Effector CD4-positive, alpha-beta T cell (primary cell): ENCODE measurements around the gene ACAD11.

ENCODE experiments used
- DNase-seq: peaks from one replicate; pipeline ENCODE4 v3.0.0-alpha.2; 2020

ACAD11 gene

DNA sequence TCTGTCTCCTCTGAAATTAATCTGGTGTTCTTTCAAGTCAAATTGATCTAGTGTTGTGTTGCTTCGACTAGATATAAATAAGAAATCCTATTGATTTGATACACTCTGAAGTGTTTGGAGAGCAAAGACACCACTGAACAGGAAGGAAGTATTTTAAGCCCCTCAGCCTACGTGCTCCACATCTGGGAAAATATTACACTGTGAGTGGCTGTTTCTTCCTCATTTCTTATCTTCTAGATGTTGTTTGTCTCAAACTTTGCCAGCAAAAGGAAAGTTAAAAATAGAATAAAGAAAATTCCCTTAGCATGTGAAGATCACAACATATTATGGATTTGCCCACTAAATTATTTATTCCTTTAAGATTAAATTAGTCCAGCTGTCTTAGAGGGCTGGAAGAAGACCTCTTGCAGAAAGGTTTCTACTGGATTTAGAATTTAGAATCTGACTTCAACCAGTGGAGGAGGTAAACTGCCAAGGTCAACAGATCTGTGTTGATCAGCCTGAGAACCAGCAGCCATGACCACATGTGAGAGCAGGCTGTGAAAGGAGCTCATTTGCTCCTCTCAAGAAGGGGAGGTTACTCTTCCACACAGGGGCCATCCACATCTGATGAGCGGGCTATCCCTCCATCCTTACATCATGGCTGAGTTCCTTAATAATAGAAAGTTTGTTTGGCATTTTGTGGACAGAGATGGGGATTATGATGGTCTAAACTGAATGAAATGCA is 108.9 kb downstream of the ACAD11 start:
- no peak for DNase-seq

DNA sequence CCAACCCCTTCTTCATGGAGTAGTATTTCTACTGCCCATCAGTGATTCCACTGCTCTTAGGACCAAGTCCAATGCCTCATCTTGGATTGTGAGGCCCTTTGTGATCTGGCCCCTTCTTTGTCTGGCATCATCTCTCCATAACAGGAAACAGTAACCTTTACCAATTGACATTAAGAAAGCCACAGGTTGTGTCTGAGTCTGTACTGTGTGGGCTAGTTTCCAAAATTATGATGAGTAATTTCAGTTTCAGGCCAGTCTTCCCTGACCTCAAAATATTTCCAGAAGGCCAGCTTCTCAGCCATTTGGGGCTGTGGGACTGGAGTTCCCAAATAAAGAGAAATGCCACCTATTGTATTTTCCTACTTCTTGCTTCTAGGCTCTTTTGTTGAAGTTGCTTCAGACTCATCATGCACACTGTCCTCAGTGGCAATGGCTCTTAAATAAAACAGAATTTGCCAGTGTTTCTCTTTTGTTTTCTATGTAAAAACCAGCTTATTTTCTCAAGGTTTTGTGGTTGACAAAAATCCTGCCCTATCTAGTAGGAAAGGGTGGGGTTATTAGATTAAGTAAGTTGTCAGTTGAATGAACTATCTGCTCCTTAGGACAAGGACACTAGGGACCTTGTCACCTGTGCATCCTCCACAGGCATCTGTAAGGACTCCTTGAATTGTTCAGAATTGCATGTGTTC is 109.6 kb downstream of the ACAD11 start:
- no peak for DNase-seq

DNA sequence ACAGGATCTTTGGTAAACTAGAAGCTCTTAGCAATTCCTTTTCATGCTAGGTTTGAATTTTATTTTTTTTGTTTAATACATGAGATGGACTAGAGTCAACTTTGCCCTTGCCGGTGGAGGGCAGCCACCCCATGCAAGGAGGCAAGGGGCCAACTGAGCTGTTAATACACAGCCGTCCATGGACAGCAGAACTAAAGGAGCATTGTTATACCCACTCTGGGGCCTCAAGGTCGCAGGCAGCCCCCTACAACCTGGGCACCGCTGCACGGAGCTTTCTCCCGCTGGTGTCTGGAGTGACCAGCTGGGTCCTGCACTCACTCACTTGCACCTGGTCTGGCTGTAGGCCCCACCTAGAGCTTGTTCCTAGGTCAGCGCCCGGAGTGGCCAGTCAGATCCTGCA is 110.4 kb downstream of the ACAD11 start:
- DNase-seq, result no peak

GRCh38 chr3:132545471-132545870 is 114.1 kb downstream of the ACAD11 start:
- no peak for DNase-seq

DNA sequence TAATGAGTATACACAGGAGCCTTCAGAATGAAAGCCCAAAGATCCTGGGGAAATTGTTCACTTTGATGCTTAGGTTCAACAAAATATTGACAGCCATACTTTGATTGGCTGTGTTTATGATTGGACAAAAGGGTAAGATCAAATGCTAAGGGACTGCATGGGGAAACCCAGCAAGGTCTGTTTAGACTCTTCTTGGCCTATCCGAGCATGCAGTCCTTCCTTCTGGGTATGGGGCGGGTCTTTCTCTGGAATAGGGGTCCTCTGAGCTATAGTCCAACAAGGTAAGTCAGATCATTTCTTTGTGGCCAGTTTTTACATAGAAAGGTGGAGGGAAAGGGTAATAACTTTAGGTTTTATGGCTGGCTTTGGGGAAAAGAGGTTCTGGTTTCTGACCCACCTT is 115.5 kb downstream of the ACAD11 start:
- DNase-seq, result no peak

DNA sequence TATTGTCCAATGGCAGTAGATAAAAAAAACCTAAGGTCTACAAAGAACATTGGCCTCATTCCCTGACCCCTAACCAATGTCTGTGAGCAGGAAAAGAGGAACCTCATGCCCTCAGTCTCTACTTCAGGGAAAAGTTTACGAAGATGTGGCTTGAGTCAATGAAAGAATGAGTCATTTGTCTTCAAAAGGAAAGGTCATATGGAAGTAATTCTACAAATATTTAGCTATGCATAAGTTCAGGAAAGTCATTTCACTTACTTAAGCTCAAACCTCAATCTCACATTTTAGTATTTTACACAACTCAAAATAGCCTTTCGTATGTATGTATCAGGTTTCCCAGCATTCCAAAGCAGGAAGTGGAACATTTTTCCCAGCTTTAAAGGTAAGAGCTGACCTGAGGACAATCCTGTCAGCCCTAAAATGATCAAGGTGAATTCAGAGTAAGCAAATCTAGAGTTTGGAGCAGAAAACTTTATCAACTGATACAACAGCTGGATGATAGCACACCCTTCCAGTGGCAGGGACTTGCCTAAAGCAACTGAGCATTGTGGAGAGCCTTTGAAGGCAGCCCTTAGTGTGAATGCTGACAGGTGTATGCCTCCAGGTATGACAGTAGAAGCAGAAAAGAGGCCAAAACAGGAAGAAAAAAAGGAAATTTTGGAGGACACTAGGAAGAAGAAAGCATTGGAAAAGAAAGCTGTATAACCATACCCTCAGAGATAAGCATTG is 116.4 kb downstream of the ACAD11 start:
- no peak for DNase-seq

DNA sequence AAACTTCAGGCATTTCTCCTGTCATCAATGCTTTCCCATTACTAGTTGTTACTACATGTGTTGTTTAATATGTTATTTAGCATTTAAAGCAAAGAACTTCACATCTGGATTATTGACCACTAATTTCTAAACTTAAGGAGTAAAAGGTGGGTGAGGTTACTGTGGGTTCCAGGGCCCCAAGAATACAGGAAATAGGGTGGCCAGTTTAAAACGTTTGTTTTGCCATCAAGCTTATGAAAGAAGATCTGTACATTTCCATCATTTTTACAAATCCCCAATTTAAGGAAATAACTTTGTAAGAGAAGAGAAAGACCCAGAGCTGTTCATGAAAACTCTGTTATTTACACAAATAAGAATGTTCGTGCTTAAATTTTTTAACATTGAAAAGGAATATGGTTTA is 117.0 kb downstream of the ACAD11 start:
- no peak for DNase-seq

- DNase-seq, result no peak
Measured at GRCh38 chr3:132539681-132540080, 119.9 kb downstream of the ACAD11 start.

DNA sequence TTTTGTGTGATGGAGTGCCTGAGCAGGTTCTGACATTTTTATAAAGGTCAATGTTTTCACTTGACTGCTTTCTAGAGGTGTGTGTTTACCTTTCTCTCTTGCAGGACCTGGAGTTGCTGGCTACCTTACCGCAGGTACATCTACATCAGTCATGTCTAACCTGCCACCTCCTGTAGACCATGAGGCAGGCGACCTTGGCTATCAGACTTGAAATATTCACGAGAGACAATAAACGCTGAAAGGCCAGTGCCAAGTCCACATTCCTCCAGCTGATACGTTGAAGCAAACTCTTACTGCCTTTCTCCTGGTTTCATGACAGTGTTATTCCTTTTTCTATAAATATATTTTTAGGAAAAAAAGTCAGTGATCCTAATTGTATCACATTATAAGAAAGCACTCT is 121.5 kb downstream of the ACAD11 start:
- no peak for DNase-seq

GRCh38 chr3:132537297-132537696 is 122.3 kb downstream of the ACAD11 start:
- no peak for DNase-seq

DNA sequence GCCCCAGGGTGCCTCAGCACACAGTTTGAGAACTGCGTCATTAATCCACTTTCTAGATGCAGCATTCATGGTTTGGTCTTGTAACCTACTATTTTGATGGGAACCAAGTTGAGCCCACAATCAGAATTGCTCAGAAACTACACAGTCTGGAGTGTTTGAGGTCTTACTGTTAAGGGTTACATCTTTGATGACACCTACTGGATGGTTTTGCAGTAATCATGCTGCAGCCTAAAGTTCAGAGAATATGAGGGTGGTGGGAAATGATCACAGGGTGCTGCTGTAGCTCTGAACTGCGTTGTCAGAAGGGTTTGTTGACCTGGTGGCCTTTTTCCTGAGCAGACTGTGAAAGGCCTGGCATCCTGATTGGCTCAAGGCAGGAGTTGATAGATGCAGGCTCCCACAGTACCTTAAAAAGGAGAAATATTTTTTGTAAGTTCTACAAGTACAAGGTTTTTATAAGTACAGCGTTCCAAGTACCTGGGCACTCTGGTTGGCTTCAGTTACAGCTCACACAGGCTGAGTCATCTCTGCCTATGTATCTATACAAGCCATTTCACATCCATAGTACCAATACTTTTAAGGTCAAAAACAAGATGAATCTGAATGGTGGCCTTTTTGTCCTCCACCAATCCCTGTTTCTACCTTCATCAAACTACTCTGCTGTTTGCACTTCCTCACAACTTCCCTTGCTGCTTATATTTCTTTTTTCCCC is 123.0 kb downstream of the ACAD11 start:
- no peak for DNase-seq

- DNase-seq, result peak; percentile 41
Measured at GRCh38 chr3:132535575-132536441, 123.8 kb downstream of the ACAD11 start.

DNA sequence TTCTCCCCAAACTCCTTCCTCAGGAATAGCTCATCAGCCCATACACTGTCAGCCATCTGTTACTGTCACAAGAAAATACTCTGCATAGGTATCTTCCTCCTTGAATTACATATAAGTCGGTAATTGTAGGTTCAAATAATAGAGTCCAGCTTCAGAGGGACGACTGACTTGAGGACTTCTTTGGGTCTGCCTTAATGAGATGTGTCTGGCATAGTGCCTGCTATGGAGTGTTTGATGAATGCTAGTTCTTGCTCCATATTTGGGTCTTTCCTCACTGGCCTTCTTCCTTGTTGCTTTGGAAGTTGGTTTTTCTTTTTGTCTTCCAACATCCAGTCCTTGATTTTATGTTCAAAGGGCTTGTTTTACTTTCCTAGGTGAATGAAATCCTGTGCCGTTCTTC is 129.0 kb downstream of the ACAD11 start:
- DNase-seq, result no peak

DNA sequence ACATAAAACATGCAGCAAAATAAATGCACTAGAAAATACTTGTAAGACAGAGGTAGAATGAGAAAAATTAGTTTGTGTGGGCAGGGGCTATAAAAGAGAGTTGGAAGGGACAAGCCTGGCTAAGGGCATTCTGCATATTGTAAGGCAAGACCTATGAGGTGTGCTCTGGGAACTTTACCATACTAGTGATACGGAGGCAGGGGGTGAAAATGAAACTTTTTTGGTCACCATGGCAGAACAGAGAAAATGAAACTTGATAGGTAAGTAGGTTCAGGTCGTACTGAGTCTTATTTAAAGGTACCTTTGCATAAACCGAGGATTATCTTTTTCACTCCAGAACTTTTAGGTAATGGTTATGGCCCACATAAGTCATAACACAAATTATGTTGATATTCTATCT is 137.3 kb downstream of the ACAD11 start:
- DNase-seq, result no peak

GRCh38 chr3:132521901-132522300 is 137.7 kb downstream of the ACAD11 start:
- no peak for DNase-seq

DNA sequence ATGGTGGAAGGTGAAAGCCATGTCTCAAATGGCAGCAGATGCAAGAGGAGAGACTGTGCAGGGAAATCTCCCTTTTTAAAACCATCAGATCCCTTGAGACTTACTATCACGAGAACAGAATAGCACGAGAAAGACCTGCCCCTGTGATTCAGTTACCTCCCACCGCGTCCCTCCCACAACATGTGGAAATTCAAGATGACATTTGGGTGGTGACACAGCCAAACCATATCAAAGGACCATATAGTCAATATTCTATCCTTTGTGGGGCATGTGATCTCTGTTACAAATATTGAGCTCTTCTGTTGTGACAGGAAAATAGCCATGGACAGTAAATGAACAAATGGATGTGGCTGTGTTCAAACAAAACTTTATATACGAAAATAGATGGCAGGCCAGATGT is 139.7 kb downstream of the ACAD11 start:
- no peak for DNase-seq

GRCh38 chr3:132517311-132517710 is 142.3 kb downstream of the ACAD11 start:
- DNase-seq, result no peak

DNA sequence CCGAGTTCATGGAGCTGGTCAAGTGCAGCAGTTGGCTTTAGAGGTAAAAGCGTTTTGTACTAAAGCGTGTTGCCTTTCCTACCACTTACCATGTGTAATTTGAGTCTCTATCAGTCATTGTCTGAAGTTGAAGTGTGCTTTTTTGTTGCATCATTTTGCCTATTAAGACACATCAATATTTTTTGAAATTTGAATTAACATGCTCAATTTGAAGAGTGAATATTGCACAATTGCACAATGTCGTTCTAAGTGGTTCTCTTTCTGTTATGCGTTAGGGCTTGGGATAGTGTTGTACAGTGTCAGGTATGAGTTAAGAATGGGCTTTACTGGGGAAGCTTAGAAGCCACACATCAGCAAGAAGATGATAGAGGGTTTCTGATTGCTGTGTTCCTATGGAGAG is 146.6 kb downstream of the ACAD11 start:
- DNase-seq, result no peak

DNA sequence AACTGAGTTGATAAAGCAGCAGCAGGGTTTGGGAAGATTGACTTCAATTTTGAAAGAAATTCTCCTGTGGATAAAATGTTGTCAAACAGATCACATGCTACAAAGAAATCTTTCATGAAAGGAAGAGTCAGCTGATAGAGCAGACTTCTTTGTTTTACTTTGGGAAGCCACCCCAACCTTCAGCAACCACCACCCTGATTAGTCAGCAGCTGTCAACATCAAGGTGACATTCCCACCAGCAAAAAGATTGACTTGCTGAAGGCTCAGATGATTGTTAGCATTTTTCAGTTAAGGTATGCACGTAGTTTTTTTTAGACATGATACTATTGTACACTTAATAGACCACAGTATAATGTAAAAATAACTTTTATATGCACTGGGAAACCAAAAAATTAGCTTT is 150.1 kb downstream of the ACAD11 start:
- no peak for DNase-seq

- DNase-seq, result no peak
Measured at GRCh38 chr3:132509096-132509495, 150.5 kb downstream of the ACAD11 start.
